NCI-H128 (cell line): ENCODE results near the gene RAD9A.

Source experiments
- DNase-seq: peaks from one replicate; lab custom pipeline; 2025; ENCODE audit not compliant: unreplicated experiment; lab: John Stamatoyannopoulos, UW

Gene RAD9A

GRCh38 chr11:67373648-67374570 lies 17.9 kb upstream of the RAD9A start:
- DNase-seq: no peak

GRCh38 chr11:67374571-67375281 lies 17.1 kb upstream of the RAD9A start:
- no peak for DNase-seq

DNA sequence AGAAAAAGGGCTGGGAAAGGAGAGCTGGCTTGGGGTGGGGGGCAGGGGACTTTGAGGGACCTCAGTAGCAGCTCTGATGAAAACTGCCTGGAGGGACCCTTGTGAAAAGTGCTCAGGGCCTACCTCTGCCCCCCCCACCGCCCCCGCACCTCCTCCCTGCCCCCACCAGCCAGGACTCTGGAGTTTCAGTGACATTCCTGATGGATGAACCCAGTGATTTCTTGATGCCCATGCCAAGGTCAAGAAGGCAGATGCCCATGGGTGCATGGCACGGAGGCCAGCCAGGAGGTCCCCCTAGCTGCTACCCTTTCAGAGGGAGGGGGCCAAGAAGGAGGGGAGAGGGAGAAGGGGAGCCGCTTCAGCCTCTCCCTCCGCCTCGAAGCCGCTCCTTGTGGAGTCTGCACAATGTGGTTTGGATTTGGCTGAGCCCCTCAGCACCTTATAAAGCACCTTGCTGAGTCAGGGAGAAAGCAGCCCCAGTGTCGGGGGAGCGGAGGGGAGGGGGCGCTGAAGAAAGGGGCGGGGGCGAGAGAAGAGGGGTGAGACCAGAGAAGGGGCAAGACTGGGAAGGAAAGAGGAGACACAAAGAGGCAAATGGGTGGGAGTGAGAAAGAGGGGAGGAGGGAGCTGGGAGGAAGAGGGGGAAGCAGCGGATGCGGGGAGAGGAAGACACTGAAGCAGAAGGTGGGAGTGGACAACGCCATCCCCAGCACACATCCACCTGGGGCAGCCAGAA lies 16.3 kb upstream of the RAD9A start:
- no peak for DNase-seq

DNA sequence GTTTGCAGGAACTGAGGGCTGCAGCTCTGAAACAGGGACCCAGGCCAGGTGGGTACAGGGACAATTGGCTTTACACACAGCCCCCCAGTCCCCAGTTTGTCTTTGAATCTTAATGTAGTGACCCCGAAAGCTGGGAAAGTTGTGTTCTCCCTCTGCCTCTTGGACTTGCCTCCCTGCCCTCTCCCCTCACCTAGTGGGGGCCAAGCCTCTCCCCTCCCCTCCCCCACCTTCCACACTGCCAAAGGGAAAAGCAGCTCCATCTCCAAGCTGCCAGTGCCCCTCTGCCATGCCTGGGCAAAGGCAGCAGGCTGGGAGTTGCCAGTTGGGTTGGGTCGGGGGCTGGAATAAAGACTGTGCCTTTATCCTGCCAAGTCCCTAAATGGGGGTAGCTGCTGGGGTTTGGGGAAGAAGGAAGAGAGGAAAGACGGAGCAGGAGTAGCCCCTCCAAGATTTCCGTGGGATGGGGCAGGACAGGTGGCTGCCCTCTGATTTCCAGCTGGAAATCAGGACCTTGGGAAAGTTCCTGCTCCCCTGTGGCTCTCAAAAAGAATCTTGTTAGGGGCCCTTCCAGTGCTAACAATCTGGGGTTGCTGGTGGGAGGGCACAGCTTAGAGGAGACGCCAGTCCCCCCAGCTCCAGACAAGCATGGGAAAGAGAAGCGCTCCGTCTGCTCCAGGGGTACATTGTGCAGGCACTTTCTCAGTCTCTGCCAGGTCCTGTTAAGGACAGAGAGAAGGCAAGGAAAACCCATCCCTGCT lies 15.5 kb upstream of the RAD9A start:
- DNase-seq: no peak

- no peak for DNase-seq
Observed at GRCh38 chr11:67376873-67377808, 14.6 kb upstream of the RAD9A start.

GRCh38 chr11:67378544-67378943 lies 13.2 kb upstream of the RAD9A start:
- DNase-seq: no peak

GRCh38 chr11:67379061-67380058 lies 12.4 kb upstream of the RAD9A start:
- DNase-seq: no peak

DNA sequence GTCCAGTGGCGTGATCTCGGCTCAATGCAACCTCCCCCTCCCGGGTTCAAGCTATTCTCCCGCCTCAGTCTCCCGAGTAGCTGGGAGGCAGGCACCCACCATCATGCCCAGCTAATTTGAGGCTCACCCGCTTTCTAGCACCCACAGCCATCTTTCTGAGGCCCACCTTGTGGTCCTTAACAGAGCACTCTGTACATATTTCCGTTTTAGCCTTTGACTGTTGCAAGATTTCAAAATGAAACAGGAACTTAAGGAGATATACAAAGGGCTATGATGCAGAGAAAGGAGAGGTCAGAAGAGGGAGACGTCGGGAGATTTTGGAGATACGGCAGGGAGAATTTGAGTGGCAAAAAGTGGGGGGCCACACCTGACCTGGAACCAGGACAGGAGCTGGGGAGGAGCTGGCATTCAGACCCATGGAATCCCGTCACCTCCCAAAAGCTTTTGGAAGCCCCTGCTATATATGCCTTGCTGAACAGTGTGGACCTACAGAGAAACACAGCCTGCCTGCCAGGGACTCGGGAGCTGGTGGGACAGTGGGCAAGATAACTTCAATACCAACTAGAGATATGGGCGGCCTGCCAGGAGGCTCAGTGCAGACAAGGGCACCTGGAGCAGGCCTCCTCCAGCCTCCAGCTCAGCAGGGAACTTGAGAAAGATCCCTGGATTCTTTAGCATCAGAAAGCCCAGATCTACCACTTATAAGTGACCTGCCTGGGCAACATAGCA lies 10.4 kb upstream of the RAD9A start:
- DNase-seq: no peak

GRCh38 chr11:67382276-67383136 lies 9.3 kb upstream of the RAD9A start:
- DNase-seq: peak; percentile 48

- no peak for DNase-seq
Observed at GRCh38 chr11:67384851-67385366, 6.9 kb upstream of the RAD9A start.

- no peak for DNase-seq
Observed at GRCh38 chr11:67387069-67387468, 4.7 kb upstream of the RAD9A start.

DNA sequence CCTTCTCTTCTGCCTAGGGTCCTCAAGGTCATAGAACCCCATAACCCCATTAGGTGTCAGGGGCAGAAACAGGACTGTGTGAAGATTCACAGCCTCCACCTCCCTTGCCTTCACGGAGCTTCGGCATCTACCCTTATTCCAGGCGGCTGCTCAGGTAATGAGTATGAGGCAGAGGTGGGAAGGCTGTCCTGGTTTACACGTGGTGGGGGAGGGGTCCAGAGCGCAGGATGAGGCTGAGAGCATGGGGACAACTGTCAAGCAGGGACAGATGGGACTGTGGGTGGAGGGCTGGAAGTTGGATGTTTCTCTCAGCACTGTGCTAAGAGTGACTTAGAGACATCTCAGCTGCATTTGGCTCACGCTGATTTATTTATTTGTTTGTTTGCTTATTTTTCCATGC lies 4.3 kb upstream of the RAD9A start:
- no peak for DNase-seq

DNA sequence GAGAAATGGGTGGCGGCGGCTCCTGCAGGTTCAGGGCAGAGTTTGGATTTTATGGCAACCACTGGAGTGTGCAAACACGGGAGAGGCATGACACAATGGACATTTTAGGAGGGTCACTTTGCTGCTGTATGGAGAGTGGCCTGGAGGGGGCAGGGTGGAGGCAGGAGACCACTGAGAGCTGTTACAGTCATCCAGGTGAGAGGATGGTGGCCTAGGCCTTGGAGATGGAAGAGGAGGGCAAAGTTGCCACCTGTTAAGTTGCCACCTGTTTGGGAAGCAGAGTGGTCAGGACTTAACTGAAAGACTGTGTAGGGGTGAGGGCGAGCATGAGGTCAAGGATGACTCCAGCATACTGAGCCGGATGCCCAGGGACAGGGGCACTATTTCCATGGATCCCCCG lies 2.3 kb upstream of the RAD9A start:
- no peak for DNase-seq

DNA sequence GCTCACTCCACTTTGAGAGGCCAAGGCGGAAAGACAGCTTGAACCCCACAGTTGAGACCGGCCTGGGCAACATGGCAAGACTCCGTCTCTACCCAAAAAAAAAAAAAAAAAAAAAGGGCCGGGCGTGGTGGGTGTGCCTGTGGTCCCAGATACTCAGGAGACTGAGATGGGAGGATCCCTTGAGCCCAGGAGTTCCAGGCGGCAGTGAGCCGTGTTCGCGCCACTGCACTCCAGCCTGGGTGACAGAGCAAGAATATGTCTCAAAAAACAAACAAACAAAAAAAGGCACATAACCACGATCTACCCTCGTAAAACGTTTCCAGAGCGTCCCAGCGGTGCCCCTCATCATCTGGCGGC lies 861 bp upstream of the RAD9A start:
- DNase-seq: no peak

- DNase-seq: no peak
Observed at GRCh38 chr11:67392183-67392715, 463 bp downstream of the RAD9A start.

DNA sequence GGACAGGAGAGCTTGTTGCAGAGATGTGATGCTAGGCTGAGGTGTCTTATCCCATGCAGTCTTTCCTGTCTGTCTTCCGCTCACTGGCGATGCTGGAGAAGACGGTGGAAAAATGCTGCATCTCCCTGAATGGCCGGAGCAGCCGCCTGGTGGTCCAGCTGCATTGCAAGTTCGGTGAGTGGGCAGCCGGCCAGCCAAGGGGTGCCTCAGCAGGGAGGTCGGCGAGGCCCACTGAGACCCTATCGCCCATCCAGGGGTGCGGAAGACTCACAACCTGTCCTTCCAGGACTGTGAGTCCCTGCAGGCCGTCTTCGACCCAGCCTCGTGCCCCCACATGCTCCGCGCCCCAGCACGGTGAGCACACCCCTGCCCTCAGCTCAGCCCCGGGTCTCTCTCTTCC lies 1.7 kb downstream of the RAD9A start:
- no peak for DNase-seq

GRCh38 chr11:67393990-67394389 lies 2.2 kb downstream of the RAD9A start:
- DNase-seq: no peak
